ENCODE data around the gene RNF43.
A peak's percentile ranks its signal among the peaks of the same experiment; 100 is the strongest.

RNF43 gene

GRCh38 chr17:58417300-58418092 is at the start of gene RNF43:
RNF43 (minus strand) TSS chr17:58417534; CDS start chr17:58415577, 1,957 bp downstream.
- peak; percentile 80 to 86 for DNase-seq (ENCODE audit: low read depth in 2 of 2)

GRCh38 chr17:58455491-58455890 is 38.2 kb upstream of the RNF43 start:
- DNase-seq (ENCODE audit: low read depth in 2 of 2): no peak

- no peak for DNase-seq (ENCODE audit: low read depth in 2 of 2)
Measured at GRCh38 chr17:58452738-58453137, 35.4 kb upstream of the RNF43 start.

- peak; percentile 28 to 32 for DNase-seq (ENCODE audit: low read depth in 2 of 2)
Measured at GRCh38 chr17:58447039-58447975, 30.0 kb upstream of the RNF43 start.

DNA sequence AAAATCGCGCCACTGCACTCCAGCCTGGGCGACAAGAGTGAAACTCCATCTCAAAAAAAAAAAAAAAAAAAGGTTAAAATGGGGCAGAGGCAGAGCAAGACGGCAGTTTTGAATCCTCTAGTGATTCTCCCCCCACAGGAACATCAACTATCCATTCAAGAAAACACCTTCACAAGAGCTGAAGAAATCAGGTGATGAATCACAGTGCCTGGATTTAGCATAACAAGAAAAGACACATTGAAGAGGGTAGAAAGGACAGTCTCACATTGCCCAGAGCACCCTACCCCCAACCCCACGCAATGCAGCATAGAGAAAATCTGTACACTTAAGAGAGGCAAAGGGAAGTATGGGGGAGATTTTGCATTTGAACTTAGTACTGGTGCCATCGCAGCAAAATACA is 28.8 kb upstream of the RNF43 start:
- DNase-seq (ENCODE audit: low read depth in 2 of 2): no peak

DNA sequence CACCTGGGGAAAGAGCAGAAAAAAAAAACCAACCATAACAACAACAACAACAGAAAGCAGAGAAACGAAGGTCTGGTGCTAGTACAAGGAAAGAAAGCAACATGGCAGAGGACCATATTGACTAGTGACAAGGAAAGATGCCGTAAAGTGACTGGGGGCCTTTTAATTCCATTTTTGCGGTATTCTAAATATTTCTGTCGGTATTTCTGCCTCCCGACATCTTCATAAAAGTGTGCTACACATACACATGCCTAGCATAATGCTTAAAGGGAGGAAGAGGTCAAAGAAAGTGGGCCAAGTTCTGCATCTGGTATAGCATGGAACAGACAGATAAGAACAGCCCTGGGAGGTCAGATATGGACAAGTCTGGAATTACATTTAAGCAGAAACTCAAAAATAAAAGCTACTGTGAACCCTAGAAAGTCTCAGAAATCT is 19.5 kb upstream of the RNF43 start:
- no peak for DNase-seq (ENCODE audit: low read depth in 2 of 2)

GRCh38 chr17:58436245-58436644 is 18.9 kb upstream of the RNF43 start:
- no peak for DNase-seq (ENCODE audit: low read depth in 2 of 2)

DNA sequence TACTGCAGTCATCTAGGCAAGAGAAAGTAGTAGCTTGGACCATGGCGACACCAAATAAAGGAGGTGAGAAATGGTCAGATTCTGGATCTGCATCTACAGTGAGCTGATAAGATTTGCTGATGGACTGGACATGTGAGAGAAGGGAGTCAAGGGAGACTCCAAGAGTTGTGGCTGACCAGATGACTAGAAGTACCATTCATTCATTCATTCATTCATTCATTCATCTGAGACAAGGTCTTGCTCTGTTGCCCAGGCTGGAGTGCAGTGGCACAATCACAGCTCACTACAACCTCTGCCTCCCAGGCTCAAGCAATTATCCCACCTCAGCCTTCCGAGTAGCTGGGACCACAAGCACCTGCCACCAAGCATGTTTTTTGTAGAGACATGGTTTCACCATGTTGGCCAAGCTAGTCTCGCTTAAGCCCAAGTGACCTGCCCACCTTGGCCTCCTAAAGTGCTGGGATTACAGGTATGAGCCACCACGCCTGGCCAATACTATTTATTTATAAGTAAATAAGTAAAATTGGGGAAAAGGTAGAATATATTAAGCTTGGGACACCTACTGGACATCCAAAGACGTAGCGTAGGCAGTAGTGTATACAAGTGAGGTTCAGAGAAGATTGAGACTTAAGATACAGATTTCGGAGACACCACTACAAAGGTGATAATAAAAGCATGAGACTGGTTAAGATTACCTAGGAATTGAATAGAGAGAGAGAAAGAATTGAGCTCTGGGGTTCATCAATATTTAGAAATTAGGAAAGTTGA is 15.7 kb upstream of the RNF43 start:
- DNase-seq (ENCODE audit: low read depth in 2 of 2): no peak

GRCh38 chr17:58427807-58428206 is 10.5 kb upstream of the RNF43 start:
- no peak for DNase-seq (ENCODE audit: low read depth in 2 of 2)

DNA sequence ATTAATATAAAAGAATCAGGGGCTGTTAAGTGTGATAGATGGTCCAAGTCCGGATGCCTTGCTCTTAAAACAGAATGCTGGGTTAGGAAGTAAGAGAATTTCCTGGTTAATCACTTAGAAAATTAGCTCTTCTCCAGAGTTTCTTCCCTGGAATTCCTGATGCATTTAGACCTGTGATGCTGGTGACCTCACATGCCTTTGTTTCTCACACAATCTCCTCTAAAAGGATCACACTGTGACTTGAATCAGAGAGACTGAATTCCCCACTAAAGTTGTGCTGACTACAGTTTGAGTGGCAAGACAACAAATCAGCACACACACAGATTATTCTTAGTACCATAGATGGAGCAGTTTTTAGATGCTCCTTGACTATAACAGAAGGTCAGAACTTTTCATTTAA is 4.4 kb upstream of the RNF43 start:
- DNase-seq (ENCODE audit: low read depth in 2 of 2): no peak

DNA sequence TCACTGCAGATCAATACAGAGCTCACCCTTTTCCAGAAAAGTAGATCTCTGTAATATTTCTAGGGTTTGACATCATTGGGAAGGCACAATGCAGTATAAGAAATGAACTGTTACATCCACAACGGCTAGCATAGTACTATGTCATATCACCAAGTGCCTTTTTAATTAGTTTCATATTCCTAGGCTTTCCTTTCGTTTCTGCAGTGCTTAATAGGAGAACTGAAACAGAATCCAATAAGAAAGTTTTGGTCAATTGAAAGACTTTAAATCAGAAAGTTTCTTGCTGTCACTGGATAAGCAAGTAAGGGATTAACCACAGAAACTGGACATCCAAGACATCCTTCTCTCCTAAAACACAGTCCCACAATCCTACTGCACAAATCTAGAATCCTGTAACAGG is 3.5 kb upstream of the RNF43 start:
- no peak for DNase-seq (ENCODE audit: low read depth in 2 of 2)

- DNase-seq (ENCODE audit: low read depth in 2 of 2): no peak
Measured at GRCh38 chr17:58416937-58417299, 416 bp downstream of the RNF43 start.

DNA sequence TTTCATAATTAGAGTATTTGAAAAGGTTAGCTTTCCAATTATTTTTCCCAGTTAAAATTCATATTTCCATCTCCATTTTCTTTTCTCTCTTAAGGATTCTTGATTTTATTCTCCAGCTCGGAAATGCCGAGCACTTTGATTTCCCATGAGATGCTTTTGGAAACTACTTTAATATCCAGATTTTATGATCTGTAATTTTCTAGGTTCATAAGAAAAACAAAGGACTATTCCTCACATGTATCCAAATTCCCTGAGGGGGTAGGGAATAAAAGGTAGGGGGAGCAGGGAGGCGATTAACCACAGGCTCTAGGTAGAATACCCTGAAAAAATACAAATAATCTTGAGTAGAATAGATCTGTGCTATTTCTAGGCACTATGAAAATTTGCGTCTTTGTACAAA is 938 bp downstream of the RNF43 start:
- no peak for DNase-seq (ENCODE audit: low read depth in 2 of 2)

GRCh38 chr17:58415371-58416055 is 1.8 kb downstream of the RNF43 start:
- DNase-seq (ENCODE audit: low read depth in 2 of 2): no peak

GRCh38 chr17:58414596-58414997 is 2.7 kb downstream of the RNF43 start:
- no peak for DNase-seq (ENCODE audit: low read depth in 2 of 2)

DNA sequence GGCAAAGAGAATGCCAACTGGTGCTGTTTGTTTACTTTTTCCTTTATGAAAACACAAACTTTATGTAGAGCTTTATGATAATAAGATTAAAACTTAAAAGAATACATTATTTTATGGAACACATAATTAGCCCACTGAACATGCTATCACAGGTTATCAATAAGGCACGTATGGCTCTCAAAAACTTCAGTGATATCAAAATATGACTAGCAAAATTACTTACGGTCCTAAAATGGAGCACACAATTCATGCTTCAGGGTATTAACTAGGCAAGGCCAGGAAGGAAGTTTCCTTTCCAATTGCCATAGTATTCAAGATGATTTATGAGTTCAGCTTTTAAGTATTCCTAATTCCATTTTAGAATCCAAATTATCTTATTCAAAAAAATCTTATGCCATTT is 3.6 kb downstream of the RNF43 start:
- DNase-seq (ENCODE audit: low read depth in 2 of 2): no peak

GRCh38 chr17:58412961-58413586 is 4.3 kb downstream of the RNF43 start:
- no peak for DNase-seq (ENCODE audit: low read depth in 2 of 2)

DNA sequence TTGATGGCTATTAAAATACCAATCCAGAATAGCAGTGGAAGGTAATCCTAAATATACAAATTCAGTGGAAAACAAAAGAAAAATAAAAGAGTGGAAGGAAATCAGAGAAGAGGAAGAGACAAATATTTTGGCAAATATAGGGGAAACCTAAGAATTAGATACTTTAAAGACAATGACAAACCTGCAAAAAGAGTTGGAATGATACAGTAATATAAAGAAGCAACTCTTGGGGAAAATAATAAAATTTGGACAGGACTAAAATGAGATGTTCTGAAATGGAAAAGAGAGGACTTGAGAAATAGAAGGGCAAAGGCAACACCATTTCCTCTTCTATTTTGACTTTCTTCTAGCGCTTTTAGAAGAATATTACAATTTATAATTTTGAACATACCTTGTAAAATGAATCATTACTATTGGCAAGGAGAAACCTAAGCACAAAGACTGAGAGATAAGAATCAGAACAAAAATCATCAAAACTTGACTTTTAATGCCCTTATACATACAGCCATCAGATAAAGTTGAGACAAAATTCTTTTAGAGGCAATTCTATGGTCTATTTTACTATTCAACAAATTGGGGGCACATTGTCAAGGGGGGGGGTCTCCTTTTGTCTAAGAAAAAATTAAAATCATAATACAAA is 5.2 kb downstream of the RNF43 start:
- no peak for DNase-seq (ENCODE audit: low read depth in 2 of 2)

DNA sequence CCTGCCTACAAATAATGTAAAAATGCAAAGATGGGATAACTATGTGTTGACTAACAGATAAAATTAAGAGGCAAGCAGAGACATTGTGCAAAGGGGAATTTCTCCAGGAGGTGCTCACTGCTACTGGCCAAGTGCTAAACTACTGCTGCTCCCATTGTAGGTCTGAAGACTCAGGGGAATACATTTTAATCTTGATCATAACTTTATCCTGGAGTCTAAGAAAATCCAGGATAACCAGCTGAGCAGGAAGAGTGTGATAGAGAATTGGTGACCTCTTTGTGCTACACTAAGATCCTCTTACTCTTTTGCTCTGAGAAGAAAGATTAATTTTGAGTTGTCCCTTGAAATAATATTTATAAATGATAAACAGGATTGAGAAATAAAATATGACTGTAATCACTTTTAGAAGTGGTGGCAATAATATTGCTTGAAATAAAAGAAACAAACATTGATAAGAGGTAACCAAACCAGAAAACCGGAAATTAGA is 5.9 kb downstream of the RNF43 start:
- DNase-seq (ENCODE audit: low read depth in 2 of 2): no peak

DNA sequence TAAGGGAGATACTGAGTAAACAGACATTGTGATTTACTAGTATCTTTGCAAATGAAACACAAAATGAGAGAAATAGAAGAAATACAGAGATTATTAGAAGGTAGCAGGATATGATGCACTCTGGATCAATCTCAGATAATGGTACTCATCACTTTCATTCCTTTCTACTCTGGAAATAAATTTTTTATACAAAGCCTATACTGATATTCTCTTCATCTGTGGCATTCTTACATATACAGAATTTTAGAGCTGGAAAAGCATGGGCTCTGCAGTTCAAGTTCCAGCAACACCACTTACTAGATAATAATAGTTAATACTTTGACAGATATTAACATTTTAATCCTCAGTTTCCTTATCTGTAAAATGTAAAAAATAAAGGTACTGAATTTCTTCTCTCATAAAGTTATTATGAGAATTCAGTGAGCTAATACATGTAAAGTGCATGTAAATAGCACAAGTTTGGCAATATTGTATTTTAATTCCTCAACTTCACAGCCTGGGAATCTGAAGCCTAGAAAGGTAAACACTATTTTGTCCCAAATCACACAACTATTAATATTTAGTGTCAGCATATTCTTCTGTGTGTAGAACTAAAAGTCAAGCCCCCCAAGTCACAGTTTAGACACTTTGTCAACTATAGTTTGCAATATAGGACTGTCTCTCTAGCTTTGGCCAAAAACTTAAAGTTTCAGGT is 6.5 kb downstream of the RNF43 start:
- DNase-seq (ENCODE audit: low read depth in 2 of 2): no peak

Measured in stimulated activated CD8-positive, alpha-beta memory T cell treated with anti-CD3 and anti-CD28 coated beads, Interleukin-7, amount 100 ng/mL, for 4 hours (primary cell).